Effector CD8-positive, alpha-beta T cell (primary cell): ENCODE measurements around the gene TTC29.
"Not testable (repeated sequence)": the region's sequence is repeated elsewhere in the genome, so short reads cannot be mapped to it uniquely, and the experiment has no call there.

Experiments used
- DNase-seq: peaks from one replicate; lab custom pipeline; 2025; lab: John Stamatoyannopoulos, UW

The TTC29 gene

DNA sequence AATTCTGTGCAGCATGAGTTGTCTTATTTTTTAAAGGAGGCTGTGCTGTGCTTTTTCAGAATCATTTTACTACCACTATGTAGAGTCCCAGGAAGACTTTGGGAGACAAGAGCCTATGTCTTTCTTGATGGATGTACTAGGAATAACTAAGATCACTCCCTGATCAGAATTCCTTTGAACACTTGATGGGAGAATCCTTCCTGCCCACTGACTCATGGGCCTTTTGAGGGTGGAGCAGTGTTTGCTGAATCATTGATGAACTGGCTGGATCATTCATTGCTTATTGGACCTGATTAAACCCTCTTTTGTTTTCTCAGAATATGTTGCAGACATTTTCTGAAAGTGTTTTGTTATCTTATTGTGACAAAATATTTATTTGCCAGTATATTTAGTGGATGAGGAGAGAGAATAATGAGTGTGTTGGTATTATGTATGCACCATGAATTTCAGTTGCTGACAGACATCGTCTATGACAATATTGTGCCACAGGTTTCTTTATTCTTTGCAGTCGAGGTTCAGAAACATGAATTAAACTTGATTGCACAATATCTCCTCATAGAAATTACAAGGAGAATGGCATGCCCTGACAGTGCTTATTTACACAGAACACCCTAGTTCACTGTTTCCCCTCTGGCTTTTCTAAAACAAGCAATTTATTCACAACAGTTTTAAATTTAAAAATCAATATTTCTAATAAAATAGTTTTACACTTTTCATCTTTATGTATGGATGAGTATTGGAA lies 270.7 kb downstream of the TTC29 start:
- DNase-seq, result no peak

DNA sequence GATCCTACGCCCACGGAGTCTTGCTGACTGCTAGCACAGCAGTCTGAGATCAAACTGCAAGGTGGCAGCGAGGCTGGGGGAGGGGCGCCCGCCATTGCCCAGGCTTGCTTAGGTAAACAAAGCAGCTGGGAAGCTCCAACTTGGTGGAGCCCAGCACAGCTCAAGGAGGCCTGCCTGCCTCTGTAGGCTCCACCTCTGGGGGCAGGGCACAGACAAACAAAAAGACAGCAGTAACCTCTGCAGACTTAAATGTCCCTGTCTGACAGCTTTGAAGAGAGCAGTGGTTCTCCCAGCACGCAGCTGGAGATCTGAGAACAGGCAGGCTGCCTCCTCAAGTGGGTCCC lies 281.7 kb downstream of the TTC29 start:
- DNase-seq, result not testable (repeated sequence)

DNA sequence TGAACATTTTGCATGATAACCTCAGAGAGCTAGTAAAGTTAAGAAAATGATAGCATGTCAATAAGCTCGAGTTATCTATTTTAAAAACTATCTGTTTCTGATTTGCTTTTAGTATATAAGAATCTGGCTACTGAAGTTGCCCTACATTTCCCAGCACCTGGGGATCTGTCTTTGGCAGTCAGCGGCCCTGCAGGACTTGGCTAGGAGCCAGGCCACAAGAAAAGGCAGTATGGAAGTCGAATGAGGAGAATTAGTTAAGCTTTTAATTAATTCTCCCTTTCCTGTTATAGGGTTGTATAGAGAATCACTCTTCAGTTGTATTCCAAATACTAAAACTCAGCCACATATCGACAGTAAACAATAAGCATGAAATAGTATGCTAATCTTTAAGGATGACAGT lies 284.3 kb downstream of the TTC29 start:
- no peak for DNase-seq
